Panc1 (cell line): ENCODE data around the gene AMDHD2.
"Not testable (repeated sequence)": the region's sequence is repeated elsewhere in the genome, so short reads cannot be mapped to it uniquely, and the experiment has no call there.

Experiments used
- CTCF ChIP-seq: fragments of 450-650 bp; IDR thresholded peaks from 2 replicates; pipeline ENCODE4 v1.5.1; 2017; ENCODE audit warnings: mild to moderate bottlenecking
- REST ChIP-seq, 2 experiments: IDR thresholded peaks; 2 replicates each; pipeline ENCODE4 v1.6.1; 2011 to 2012; ENCODE audit warnings: low read depth in 2 of 2, control low read depth in 1 of 2, low read length in 1 of 2, mild to moderate bottlenecking in 1 of 2, moderate library complexity in 1 of 2; ENCODE audit not compliant: insufficient read depth in 1 of 2
- SIN3A ChIP-seq: IDR thresholded peaks from 2 replicates; pipeline ENCODE4 v1.6.1; 2012; ENCODE audit warnings: low read depth, mild to moderate bottlenecking, low read length, moderate library complexity, borderline replicate concordance; ENCODE audit not compliant: insufficient read depth

- TF ChIP-seq REST (IDR thresholded peaks at IDR 0.05; ENCODE audit: insufficient read depth in 1 of 2, low read depth in 2 of 2, low read length in 1 of 2); CTCF; SIN3A: not testable (repeated sequence)
These were observed 52.5 kb downstream of the AMDHD2 start for GRCh38 chr16:2572704-2573103.
